Nucleus accumbens (tissue), 56 donors: Measurements from ENCODE around the gene SAMHD1.
"Not testable (repeated sequence)": the region's sequence is repeated elsewhere in the genome, so short reads cannot be mapped to it uniquely, and the experiment has no call there.

Experiments
- DNase-seq, 56 donors: peaks; one replicate each; lab custom pipeline; 2025; lab: John Stamatoyannopoulos, UW

Gene SAMHD1

GRCh38 chr20:36951198-36951978 lies at the start of gene SAMHD1:
TSS of gene SAMHD1 (minus strand) at chr20:36951708. CDS start at chr20:36951643, 65 bp downstream.
- peak; percentile 79 to 98 (median 93) for DNase-seq

DNA sequence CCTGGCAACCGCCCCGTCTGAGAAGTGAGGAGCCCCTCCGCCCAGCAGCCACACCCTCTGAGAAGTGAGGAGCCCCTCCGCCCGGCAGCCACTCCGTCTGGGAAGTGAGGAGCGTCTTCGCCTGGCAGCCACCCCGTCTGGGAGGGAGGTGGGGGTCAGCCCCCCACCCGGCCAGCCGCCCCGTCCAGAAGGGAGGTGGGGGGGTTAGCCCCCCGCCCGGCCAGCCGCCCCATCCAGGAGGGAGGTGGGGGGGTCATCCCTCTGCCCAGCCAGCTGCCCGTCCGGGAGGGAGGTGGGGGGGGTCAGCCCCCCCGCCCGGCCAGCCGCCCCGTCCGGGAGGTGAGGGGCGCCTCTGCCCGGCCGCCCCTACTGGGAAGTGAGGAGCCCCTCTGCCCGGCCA lies 48.7 kb upstream of the SAMHD1 start:
- DNase-seq = not testable (repeated sequence)

DNA sequence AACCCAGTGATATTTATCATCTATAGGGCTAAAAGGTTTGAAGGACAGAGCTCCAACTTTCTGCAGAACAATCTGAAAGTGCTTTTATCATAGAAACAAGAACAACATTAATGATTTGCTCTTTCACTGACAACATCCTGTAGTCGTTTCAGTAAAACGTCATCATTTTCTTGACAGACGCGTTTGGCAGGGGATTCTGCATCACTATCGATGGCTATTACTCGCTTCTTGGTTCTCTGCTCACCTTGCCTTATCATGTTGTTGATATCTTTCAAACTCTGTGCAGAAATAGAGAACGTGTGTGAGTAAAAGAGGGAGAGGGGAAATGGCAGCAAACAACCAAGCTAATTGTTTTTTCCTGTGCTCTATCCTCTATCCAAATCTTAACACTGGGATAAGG lies 47.1 kb upstream of the SAMHD1 start:
- no peak for DNase-seq

DNA sequence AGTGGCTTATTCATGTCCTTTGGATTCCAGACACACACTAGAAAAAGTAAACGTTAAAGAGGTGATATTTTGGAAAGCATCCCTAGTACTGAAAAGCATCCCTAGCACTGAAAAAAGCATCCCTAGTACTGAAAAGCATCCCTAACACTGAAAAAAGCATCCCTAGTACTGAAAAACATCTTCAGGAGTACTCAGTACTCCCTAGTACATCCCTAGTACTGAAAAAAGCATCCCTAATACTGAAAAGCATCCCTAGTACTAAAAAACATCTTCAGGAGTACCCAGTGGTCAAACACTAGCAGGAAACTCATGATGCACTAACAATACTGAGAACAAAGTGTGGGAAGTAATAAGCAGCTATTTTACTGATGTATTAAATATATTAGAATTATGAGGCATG lies 45.6 kb upstream of the SAMHD1 start:
- no peak for DNase-seq

- DNase-seq = not testable (repeated sequence)
Measured at GRCh38 chr20:36994221-36994620, 42.7 kb upstream of the SAMHD1 start.

DNA sequence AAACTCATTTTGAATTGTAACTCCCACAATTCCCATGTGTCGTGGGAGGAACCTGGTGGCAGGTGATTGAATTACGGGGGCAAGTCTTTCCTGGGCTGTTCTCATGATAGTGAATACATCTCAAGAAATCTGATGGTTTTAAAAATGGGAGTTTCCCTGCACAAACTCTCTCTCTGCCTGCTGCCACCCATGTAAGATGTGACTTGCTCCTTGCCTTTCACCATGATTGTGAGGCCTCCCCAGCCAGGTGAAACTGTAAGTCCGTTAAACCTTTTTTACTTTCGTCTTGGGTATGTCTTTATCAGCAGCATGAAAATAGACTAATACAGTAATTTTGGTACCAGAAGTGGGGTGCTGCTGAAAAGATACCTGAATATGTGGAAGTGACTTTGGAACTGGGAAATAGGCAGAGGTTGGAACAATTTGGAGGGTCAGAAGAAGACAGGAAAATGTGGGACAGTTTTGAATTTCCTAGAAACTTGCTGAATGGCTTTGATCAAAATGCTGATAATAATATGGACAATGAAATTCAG lies 41.4 kb upstream of the SAMHD1 start:
- no peak for DNase-seq

DNA sequence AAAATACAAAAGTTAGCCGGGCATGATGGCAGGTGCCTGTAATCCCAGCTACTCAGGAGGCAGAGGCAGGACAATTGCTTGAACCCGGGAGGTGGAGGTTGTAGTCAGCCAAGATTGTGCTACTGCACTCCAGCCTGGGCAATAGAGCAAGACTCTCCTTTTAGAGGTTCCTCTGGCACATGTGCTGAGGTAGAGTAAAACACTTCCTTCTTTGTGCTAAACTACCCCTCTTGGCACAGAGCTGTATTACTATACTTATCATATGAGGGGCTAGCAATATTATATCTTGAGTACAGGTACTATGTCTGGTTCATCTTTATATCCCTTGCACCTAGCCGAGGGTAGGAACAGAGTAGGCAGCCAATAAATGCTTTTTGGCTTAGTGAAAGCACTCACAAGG lies 40.2 kb upstream of the SAMHD1 start:
- no peak for DNase-seq

DNA sequence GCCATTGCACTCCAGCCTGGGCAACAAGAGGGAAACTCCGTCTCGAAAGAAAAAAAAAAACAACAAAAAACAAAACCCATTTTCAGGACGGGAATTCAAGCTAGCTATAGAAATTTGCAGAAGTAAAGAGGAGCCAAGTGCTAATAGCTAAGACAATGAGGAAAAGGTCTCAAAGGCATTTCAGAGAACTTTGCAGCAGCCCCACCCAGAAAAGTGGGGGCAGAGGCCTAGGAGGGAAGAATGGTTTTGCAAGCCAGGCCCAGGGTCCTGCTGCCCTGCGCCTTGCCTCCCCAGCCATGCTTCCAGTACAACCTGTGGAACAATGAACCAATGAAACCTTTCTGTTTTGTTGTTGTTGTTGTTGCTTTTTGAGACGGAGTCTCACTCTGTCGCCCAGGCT lies 38.3 kb upstream of the SAMHD1 start:
- DNase-seq = no peak

GRCh38 chr20:36988494-36988966 lies 37.0 kb upstream of the SAMHD1 start:
- DNase-seq = no peak

- no peak for DNase-seq
Measured at GRCh38 chr20:36984257-36984638, 32.7 kb upstream of the SAMHD1 start.

DNA sequence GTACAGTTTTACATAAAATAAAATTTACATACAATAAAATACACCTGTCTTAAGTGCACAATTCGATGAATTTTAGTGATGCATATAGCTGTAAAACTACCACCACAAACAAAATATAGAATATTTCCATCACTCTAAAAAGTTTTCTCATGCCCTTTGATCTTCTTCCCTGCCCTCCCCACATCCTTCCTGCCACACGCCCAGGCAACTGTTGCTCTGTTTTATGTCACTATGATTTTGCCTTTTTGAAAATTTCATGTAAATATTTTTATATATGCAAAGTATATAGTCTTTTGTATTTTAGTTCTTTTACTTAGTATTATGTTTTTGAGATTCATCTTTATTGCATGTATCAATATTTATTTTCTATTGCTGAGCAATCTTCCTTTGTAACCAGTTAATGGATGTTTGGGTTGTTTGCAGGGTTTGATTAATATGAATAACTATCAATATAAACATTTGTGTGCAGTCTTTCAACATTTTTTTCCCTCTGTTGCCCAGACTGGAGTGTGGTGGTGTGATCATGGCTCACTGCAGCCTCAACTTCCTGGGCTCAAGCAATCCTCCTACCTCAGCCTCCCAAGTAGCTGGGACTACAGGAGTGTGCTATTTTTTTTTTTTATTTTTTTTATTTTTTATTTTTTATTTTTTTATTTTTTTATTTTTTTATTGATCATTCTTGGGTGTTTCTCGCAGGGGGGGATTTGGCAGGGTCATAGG lies 23.8 kb upstream of the SAMHD1 start:
- DNase-seq = no peak

DNA sequence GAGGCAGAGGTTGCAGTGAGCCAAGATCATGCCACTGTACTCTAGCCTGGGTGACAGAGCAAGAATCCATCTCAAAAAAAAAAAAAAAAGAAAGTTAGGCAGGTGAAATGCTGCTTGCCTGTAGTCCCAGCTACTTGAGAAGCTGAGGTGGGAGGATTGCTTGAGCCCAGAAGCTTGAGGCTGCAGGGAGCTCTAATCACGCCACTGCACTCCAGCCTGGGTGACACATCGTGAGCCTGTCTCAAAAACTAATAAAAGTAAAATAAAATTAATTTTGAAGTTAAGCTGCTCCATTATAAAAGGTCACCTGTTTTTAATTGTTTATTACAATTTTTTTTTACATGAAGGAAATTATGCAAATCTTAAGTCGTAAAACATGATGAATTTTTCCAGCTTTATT lies 23.2 kb upstream of the SAMHD1 start:
- DNase-seq = no peak

GRCh38 chr20:36971103-36971502 lies 19.6 kb upstream of the SAMHD1 start:
- DNase-seq = no peak

GRCh38 chr20:36969478-36970186 lies 18.1 kb upstream of the SAMHD1 start:
- peak in 1 of 56 donors; percentile 2 for DNase-seq

DNA sequence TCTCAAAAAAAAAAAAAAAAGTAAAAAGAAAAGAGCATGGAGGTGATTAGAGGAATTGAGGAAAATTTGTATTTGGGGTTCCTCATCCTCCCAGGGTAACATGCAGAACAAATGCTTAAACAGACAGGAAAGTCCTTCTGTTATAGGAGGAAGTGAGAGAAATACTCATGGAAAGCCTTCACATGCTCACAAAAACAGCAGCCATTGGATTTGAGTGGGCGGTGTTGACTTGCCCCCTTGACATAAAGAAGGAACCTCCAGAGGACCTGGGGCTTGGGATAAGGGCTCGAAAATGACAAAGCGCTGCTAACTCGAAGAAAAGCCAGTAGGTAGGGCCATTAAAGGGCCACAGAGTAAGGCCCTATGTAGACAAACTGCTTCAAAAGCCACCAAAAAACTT lies 17.5 kb upstream of the SAMHD1 start:
- no peak for DNase-seq

DNA sequence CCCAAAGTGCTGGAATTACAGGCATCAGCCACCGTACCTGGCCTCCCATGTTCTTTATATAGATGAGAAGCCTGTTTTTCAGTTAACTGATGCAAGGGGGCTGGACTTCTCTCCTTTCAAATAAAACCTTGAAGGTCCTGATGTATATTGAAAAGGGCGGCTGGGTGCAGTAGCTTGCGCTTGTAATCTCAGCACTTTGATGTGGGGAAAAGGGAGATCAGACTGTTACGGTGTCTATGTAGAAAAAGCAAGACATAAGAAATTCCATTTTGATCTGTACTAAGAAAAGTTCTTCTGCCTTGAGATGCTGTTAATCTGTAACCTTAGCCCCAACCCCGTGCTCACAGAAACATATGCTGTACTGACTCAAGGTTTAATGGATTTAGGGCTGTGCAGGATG lies 16.1 kb upstream of the SAMHD1 start:
- no peak for DNase-seq

- DNase-seq = not testable (repeated sequence)
Measured at GRCh38 chr20:36966965-36967364, 15.5 kb upstream of the SAMHD1 start.

- DNase-seq = not testable (repeated sequence)
Measured at GRCh38 chr20:36962354-36962941, 10.9 kb upstream of the SAMHD1 start.

DNA sequence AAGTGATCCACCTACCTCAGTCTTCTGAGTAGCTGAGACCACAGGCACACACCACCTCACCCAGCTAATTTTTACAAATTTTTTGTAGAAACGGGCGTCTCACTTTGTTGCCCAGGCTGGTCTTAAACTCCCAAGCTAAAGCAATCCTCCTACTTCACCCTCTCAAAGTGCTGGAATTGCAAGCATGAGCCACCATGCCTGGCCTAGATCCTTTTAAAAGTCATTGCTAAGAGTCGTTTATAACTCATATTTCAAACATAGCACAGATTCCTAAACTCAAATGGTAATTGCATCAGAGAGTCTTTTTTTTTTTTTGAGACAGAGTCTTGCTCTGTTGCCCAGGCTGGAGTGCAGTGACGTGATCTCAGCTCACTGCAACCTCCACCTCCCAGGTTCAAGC lies 7.7 kb upstream of the SAMHD1 start:
- DNase-seq = no peak

DNA sequence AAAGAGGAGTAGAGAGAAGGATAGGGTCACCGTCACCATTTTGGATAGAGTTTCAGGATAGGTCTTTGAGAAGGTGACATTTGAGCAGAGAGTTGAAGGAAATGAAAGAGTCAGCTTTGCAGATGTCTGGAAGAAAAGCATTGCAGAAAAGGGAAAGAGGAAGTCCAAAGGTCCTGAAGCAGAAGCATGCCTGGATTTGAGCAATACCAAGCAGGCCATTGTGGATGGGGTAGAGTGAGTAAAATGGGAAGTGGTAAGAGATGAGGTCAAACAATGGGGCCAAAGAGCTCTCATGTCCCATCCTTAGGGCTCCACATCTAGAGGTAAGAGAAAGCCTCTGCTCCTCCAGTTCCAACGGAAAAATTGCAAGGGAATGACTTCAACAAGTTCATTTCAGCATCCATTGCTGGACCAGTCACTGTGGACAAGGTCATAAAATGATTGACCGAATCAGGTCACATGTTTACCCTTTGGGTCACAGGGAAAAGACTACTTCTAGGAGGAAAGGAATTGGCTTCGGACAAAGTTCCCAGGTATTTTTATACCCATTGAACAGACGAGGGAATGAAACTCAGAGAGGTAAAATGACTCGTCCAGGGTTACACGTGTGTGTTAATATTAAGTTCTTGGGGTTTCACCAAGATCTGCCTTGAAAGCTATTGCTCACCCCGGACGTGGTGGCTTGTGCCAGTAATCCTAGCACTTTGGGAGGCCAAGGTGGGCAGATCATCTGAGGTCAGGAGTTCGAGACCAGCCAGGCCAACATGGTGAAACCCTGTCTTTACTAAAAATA lies 6.6 kb upstream of the SAMHD1 start:
- DNase-seq = peak in 6 of 56 donors; percentile 7 to 22 (median 9)
